Mesenchymal stem cell (in vitro differentiated cells and primary cell): ENCODE results near the gene XCL1.

Experiments used
- DNase-seq: peaks from one replicate; pipeline ENCODE4 v3.0.0-alpha.2; 2013
- H2AFZ ChIP-seq: one replicate; pipeline ENCODE4 v1.6.1; 2013; ENCODE audit warnings: low read depth, mild to moderate bottlenecking, control low read depth, inconsistent platforms, low read length, moderate library complexity
- H2AK5ac ChIP-seq: 2 replicates; pipeline ENCODE4 v1.6.1; 2013; ENCODE audit warnings: low read length, moderate library complexity, mild to moderate bottlenecking, inconsistent platforms; ENCODE audit not compliant: severe bottlenecking
- H2BK120ac ChIP-seq: one replicate; pipeline ENCODE4 v1.6.1; 2013; ENCODE audit warnings: low read depth, mild to moderate bottlenecking, inconsistent platforms, low read length, moderate library complexity
- H2BK12ac ChIP-seq, 2 experiments: one replicate each; pipeline ENCODE4 v1.6.1; 2013; ENCODE audit warnings: inconsistent platforms in 2 of 2, low read length in 2 of 2, mild to moderate bottlenecking in 2 of 2, moderate library complexity in 2 of 2, control low read depth in 1 of 2
- H2BK15ac ChIP-seq: one replicate; pipeline ENCODE4 v1.6.1; 2013; ENCODE audit warnings: mild to moderate bottlenecking, low read depth, inconsistent platforms; ENCODE audit not compliant: poor library complexity, severe bottlenecking
- H2BK5ac ChIP-seq: 2 replicates; pipeline ENCODE4 v1.6.1; 2013; ENCODE audit warnings: low read depth, mild to moderate bottlenecking, low read length, control low read depth, inconsistent platforms; ENCODE audit not compliant: poor library complexity, severe bottlenecking
- H3K14ac ChIP-seq, 2 experiments: one replicate each; pipeline ENCODE4 v1.6.1; 2013; ENCODE audit warnings: inconsistent platforms in 2 of 2, low read length in 2 of 2, control low read depth in 1 of 2, mild to moderate bottlenecking in 1 of 2, moderate library complexity in 1 of 2
- H3K18ac ChIP-seq, 2 experiments: one replicate each; pipeline ENCODE4 v1.6.1; 2013; ENCODE audit warnings: inconsistent platforms in 2 of 2, low read length in 2 of 2, control low read depth in 1 of 2, low read depth in 1 of 2, mild to moderate bottlenecking in 1 of 2
- H3K23ac ChIP-seq, 2 experiments: one replicate each; pipeline ENCODE4 v1.6.1; 2013; ENCODE audit warnings: inconsistent platforms in 2 of 2, low read length in 2 of 2, mild to moderate bottlenecking in 2 of 2, moderate library complexity in 2 of 2, control low read depth in 1 of 2
- H3K27ac ChIP-seq: 2 replicates; pipeline ENCODE4 v1.5.1; 2013; ENCODE audit warnings: mild to moderate bottlenecking, moderate library complexity, low read length, control low read depth, inconsistent platforms; ENCODE audit not compliant: poor library complexity, severe bottlenecking
- H3K27me3 ChIP-seq, 2 experiments: 2 replicates each; pipeline versions ENCODE4 v1.6.1 to v1.7.0; 2013; ENCODE audit warnings: low read length in 2 of 2, mild to moderate bottlenecking in 2 of 2, moderate library complexity in 2 of 2, control low read depth in 1 of 2, inconsistent platforms in 1 of 2; ENCODE audit not compliant: control insufficient read depth in 1 of 2, insufficient read depth in 1 of 2
- H3K36me3 ChIP-seq, 2 experiments: 2 replicates each; pipeline versions ENCODE4 v1.6.1 to v1.7.0; 2013; ENCODE audit warnings: low read length in 2 of 2, control low read depth in 1 of 2, inconsistent platforms in 1 of 2, low read depth in 1 of 2, mild to moderate bottlenecking in 1 of 2; ENCODE audit not compliant: insufficient read depth in 2 of 2, control insufficient read depth in 1 of 2
- H3K4ac ChIP-seq, 2 experiments: one replicate each; pipeline ENCODE4 v1.6.1; 2013; ENCODE audit warnings: inconsistent platforms in 2 of 2, low read length in 2 of 2, mild to moderate bottlenecking in 2 of 2, moderate library complexity in 2 of 2, control low read depth in 1 of 2, low read depth in 1 of 2
- H3K4me1 ChIP-seq: 2 replicates; pipeline ENCODE4 v1.6.1; 2013; ENCODE audit warnings: low read depth, low read length, control low read depth; ENCODE audit not compliant: control insufficient read depth, insufficient read depth
- H3K4me2 ChIP-seq: 2 replicates; pipeline ENCODE4 v1.6.1; 2013; ENCODE audit warnings: low read length, mild to moderate bottlenecking, inconsistent platforms; ENCODE audit not compliant: poor library complexity, severe bottlenecking
- H3K4me3 ChIP-seq, 2 experiments: 2 replicates each; pipeline versions ENCODE4 v1.5.1 to v1.7.0; 2013; ENCODE audit warnings: low read length in 2 of 2, mild to moderate bottlenecking in 2 of 2, control low read depth in 1 of 2, low read depth in 1 of 2; ENCODE audit not compliant: insufficient read depth in 1 of 2
- H3K79me1 ChIP-seq: replicated peaks from 2 replicates; pipeline ENCODE4 v1.6.1; 2013; ENCODE audit warnings: mild to moderate bottlenecking, control low read depth, low read length, inconsistent platforms; ENCODE audit not compliant: poor library complexity, severe bottlenecking
- H3K9ac ChIP-seq: 2 replicates; pipeline ENCODE4 v1.7.0; 2013; ENCODE audit warnings: mild to moderate bottlenecking, low read length, moderate library complexity
- H3K9me3 ChIP-seq: 2 replicates; pipeline ENCODE4 v1.7.0; 2013; ENCODE audit warnings: mild to moderate bottlenecking, low read length; ENCODE audit not compliant: control insufficient read depth
- H4K8ac ChIP-seq: one replicate; pipeline ENCODE4 v1.6.1; 2013; ENCODE audit warnings: inconsistent platforms, mild to moderate bottlenecking, low read length, moderate library complexity
- H4K91ac ChIP-seq: one replicate; pipeline ENCODE4 v1.6.1; 2013; ENCODE audit warnings: mild to moderate bottlenecking, low read length, inconsistent platforms
- WGBS: methylation state at CpG from one replicate; pipeline ENCODE4 v1.1.7; 2013; ENCODE audit warnings: mixed read lengths; 5-methylcytosine and 5-hydroxymethylcytosine counted together

XCL1 gene

GRCh38 chr1:168585937-168586336 lies 9.5 kb downstream of the XCL1 start:
- no peak overlapping the region for H3K4me2 ChIP-seq
- 100% methylated on average over 1 of the region's 1 CpG for WGBS
- H2BK12ac ChIP-seq: no peak overlapping the region
- H3K27me3 ChIP-seq: peaks cover 3 to 5% of the 10 kb centered on the region in 2 experiments
- peaks cover 7% of the 10 kb centered on the region for H3K4me1 ChIP-seq
- no peak overlapping the region for H2AFZ ChIP-seq
- H4K91ac ChIP-seq: no peak overlapping the region
- no peak overlapping the region for H4K8ac ChIP-seq
- no peak overlapping the region for H3K4me3 ChIP-seq
- no peak overlapping the region for H3K27ac ChIP-seq
- no peak overlapping the region for H2AK5ac ChIP-seq
- no peak overlapping the region for H3K23ac ChIP-seq
- H3K4ac ChIP-seq: no peak overlapping the region
- H3K9ac ChIP-seq: no peak overlapping the region
- H2BK120ac ChIP-seq: no peak overlapping the region
- H3K79me1 ChIP-seq: no peaks in the 10 kb centered on the region
- no peaks in the 10 kb centered on the region for H3K9me3 ChIP-seq
- no peak for DNase-seq
- H2BK5ac ChIP-seq: no peak overlapping the region
- no peak overlapping the region for H2BK15ac ChIP-seq
- no peak overlapping the region for H3K18ac ChIP-seq
- H3K36me3 ChIP-seq: no peaks in the 10 kb centered on the region
- H3K14ac ChIP-seq: no peak overlapping the region

GRCh38 chr1:168589167-168589566 lies 12.8 kb downstream of the XCL1 start:
- Histone ChIP-seq H2BK15ac (no peak overlapping the region), H2BK120ac (no peak overlapping the region), H2AFZ (no peak overlapping the region), H3K18ac (no peak overlapping the region), H3K23ac (no peak overlapping the region), H3K9ac (no peak overlapping the region), H3K27me3 (peaks cover 5 to 13% of the 10 kb centered on the region in 2 experiments), H4K91ac (no peak overlapping the region), H3K4me2 (no peak overlapping the region), H2AK5ac (no peak overlapping the region), H3K36me3 (no peaks in the 10 kb centered on the region), H3K14ac (no peak overlapping the region), H3K4me1 (peaks cover 2% of the 10 kb centered on the region), H3K79me1 (no peaks in the 10 kb centered on the region), H2BK12ac (no peak overlapping the region), H2BK5ac (no peak overlapping the region), H3K27ac (no peak overlapping the region), H4K8ac (no peak overlapping the region), H3K4ac (no peak overlapping the region), H3K4me3 (no peak overlapping the region), H3K9me3 (no peaks in the 10 kb centered on the region)
- no CpG with 5 or more reads among the region's 2 CpGs for WGBS
- no peak for DNase-seq

DNA sequence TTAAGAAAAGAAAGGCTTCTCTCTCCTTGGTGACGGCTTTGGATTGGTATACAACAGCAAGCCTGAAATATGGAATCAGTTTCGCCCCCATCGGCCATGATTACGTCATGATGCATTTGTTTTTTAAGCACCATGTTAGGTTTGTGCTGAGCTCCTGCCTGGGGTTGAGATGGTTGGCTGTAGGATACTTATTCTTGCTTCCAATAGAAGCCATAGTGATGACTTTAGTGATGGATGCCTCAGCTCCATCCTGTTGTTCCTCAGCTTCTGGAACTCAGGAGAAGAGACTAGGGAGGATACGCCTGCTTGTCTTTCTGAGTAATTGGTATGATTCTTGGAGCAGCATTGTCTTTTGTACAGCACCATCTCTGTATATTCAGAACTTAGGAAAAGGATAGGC lies 14.7 kb downstream of the XCL1 start:
- no peak overlapping the region for H3K27ac ChIP-seq
- no peak overlapping the region for H3K23ac ChIP-seq
- no peaks in the 10 kb centered on the region for H3K79me1 ChIP-seq
- WGBS: 91% methylated on average over 5 of the region's 5 CpGs
- no peaks in the 10 kb centered on the region for H3K36me3 ChIP-seq
- H4K8ac ChIP-seq: no peak overlapping the region
- H3K4me3 ChIP-seq: no peak overlapping the region
- peaks cover 5 to 17% of the 10 kb centered on the region in 2 experiments for H3K27me3 ChIP-seq
- no peak overlapping the region for H3K9ac ChIP-seq
- H2AFZ ChIP-seq: no peak overlapping the region
- no peak overlapping the region for H2BK12ac ChIP-seq
- no peak overlapping the region for H3K4me2 ChIP-seq
- no peak overlapping the region for H2BK120ac ChIP-seq
- H3K4ac ChIP-seq: no peak overlapping the region
- H3K18ac ChIP-seq: no peak overlapping the region
- no peaks in the 10 kb centered on the region for H3K4me1 ChIP-seq
- H3K9me3 ChIP-seq: no peaks in the 10 kb centered on the region
- H3K14ac ChIP-seq: no peak overlapping the region
- no peak overlapping the region for H2BK5ac ChIP-seq
- DNase-seq: no peak
- H2AK5ac ChIP-seq: no peak overlapping the region
- no peak overlapping the region for H4K91ac ChIP-seq
- H2BK15ac ChIP-seq: no peak overlapping the region

GRCh38 chr1:168591641-168592250 lies 15.3 kb downstream of the XCL1 start:
- no CpG with 5 or more reads among the region's 2 CpGs for WGBS
- H3K18ac ChIP-seq: no peak overlapping the region
- no peak overlapping the region for H3K9ac ChIP-seq

More at GRCh38 chr1:168591641-168592250, 15.3 kb downstream of the XCL1 start:
- Histone ChIP-seq H3K27ac (no peak overlapping the region), H3K4me1 (no peaks in the 10 kb centered on the region), H2BK15ac (no peak overlapping the region), H2BK5ac (no peak overlapping the region), H3K4ac (no peak overlapping the region), H3K4me3 (no peak overlapping the region), H3K4me2 (no peak overlapping the region), H3K79me1 (no peaks in the 10 kb centered on the region), H3K36me3 (no peaks in the 10 kb centered on the region), H3K9me3 (no peaks in the 10 kb centered on the region), H2AFZ (no peak overlapping the region), H2AK5ac (no peak overlapping the region), H3K27me3 (peaks cover 5 to 17% of the 10 kb centered on the region in 2 experiments), H2BK12ac (no peak overlapping the region), H3K14ac (no peak overlapping the region), H4K91ac (no peak overlapping the region), H3K23ac (no peak overlapping the region), H4K8ac (no peak overlapping the region), H2BK120ac (no peak overlapping the region)
- no peak for DNase-seq
